ENCODE results near the gene NIN.

The NIN gene

DNA sequence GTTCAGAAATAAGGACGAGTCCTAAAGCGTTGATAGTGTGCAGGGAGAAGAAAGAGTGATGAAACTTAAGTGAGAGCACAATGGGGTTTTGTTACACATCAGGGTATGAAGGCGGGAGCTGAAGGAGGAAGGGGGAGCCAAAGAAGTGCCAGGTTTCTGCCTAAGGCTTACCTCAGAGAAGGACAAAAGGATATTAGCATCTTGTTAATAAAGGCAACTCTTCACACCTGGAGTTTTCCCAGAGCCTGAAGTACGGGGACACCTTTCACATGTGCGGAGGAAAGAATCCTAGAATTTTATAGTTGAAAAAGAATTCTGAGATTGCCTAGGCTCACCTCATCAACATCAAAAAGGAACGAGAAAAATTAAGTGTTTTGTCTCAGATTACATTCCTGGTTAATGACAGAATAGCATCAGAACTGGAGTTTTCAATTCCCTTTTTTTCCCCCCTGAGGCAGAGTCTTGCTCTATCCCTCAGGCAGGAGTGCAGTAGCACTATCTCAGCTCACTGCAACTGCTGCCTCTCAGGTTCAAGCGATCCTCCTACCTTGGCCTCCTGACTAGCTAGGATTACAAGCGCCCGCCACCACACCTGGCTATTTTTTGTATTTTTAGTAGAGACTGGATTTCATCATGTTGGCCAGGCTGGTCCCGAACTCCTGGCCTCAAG is 160.6 kb downstream of the NIN start:
- Histone ChIP-seq H3F3A (ENCODE audit: insufficient read depth, low read length) (no peaks in the 10 kb centered on the region), H3K36me3 (ENCODE audit: insufficient read depth, low read length) (no peaks in the 10 kb centered on the region), H3K9me2 (ENCODE audit: low read depth, low read length) (no peaks in the 10 kb centered on the region), H3K4me3 (ENCODE audit: low read depth, low read length, poor library complexity, severe bottlenecking) (no peak overlapping the region), H3K27ac (ENCODE audit: low read depth, low read length, poor library complexity, severe bottlenecking) (no peak overlapping the region), H2AFZ (ENCODE audit: low read length) (no peak overlapping the region), H3K27me3 (ENCODE audit: insufficient read depth, low read length) (no peaks in the 10 kb centered on the region), H3K4me1 (ENCODE audit: insufficient read depth, low read length, severe bottlenecking) (peaks cover 27% of the 10 kb centered on the region), H3K79me2 (ENCODE audit: insufficient read depth, low read length) (peaks cover 17% of the 10 kb centered on the region), H3K4me2 (ENCODE audit: low read length) (no peak overlapping the region), H3K9me3 (ENCODE audit: low read length) (no peaks in the 10 kb centered on the region), H3K9ac (ENCODE audit: low read length) (no peak overlapping the region), H4K20me1 (ENCODE audit: insufficient read depth, low read length) (no peaks in the 10 kb centered on the region)
- TF ChIP-seq CTCF (IDR thresholded peaks at IDR 0.05; ENCODE audit: low read length) (no peak), EZH2 (IDR thresholded peaks at IDR 0.05; ENCODE audit: borderline replicate concordance, low read length) (no peak)

Measured in OCI-LY1 (cell line).